ENCODE data around the gene DGKG. TPM values are rescaled to one million over a fixed set of nuclear protein-coding genes. Genes with fewer than 3 reads are reported as not detected.

The DGKG gene
- total RNA-seq, 6 experiments from 2014 or later, result 1.5 to 3.6 (median 2.0) TPM

DNA sequence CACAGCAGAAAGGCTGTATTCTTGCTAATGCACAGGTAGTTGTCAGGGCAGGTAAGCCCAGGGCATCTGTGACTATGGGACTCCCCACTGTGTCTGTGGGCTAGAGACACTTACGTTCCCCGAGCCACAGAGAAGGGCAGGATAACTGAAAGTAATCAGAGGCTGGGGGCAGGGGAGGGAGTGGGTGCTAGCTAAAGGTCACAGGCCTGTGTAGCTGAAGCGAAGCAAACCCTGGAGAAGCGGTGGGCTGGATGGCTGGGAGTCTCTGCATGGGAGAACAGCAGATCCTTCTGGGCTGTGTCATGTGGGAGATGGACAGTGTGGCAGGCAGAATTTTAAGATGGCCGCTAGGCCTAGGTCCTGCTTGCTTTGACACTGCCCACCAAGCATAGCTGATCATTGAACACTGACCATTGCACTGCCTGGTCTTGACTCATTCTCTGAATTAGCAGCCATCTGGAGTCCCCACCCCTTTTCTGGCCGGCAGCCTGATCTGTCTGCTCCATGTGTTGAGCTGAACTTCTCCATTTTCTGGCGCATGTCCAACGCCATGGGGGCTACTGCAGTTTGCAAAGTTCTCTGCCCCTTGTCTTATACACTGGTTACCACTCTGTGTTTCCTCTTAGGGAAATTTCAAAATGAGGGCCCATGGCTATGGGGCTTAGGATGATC, 110.0 kb downstream of the DGKG start:
- WGBS (ENCODE audit: insufficient coverage, low coverage, low lambda C conversion rate, missing lambda C conversion rate), result 27% methylated on average over 2 of the region's 8 CpGs
- Histone ChIP-seq H3K4me3 (no peak overlapping the region), H3K9me3 (no peaks in the 10 kb centered on the region), H3K36me3 (no peaks in the 10 kb centered on the region), H3K27ac (no peak overlapping the region), H3K27me3 (no peaks in the 10 kb centered on the region), H3K4me1 (no peaks in the 10 kb centered on the region)
- intact Hi-C loops (cut with DNase I), result loop anchor here in 1 of 2 donors (5.0 to 10.0 kb wide), 2 partner anchors 270 to 283 kb away; no protein-coding TSS in a partner anchor
- TF ChIP-seq POLR2A (IDR thresholded peaks at IDR 0.05), result no peak
- TF ChIP-seq, protein P1, sequence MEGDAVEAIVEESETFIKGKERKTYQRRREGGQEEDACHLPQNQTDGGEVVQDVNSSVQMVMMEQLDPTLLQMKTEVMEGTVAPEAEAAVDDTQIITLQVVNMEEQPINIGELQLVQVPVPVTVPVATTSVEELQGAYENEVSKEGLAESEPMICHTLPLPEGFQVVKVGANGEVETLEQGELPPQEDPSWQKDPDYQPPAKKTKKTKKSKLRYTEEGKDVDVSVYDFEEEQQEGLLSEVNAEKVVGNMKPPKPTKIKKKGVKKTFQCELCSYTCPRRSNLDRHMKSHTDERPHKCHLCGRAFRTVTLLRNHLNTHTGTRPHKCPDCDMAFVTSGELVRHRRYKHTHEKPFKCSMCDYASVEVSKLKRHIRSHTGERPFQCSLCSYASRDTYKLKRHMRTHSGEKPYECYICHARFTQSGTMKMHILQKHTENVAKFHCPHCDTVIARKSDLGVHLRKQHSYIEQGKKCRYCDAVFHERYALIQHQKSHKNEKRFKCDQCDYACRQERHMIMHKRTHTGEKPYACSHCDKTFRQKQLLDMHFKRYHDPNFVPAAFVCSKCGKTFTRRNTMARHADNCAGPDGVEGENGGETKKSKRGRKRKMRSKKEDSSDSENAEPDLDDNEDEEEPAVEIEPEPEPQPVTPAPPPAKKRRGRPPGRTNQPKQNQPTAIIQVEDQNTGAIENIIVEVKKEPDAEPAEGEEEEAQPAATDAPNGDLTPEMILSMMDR (IDR thresholded peaks at IDR 0.05), result no peak
- ATAC-seq (peak in 1 of 4 donors; percentile 20), DNase-seq (peak in 1 of 3 donors; percentile 28)

DNA sequence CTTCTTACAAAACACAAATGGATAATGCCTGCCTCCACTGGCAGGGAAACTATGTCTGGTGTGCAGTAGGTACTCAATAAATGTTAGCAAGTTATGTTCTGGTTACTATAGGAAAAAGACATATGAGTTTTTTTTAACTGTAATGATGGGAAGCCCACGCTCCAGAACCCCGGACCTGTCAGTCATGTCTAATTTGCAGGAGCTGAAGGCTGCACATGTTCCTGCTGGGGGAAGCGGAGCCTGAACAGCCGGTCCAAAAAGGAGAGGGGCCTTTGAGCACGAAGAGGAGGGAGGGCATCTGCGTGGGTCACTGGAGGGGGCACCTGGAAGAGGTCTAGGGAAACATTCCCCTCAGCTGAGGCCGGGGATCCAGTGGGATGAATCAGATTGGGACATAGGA, 113.2 kb downstream of the DGKG start:
- TF ChIP-seq, protein P1 (IDR thresholded peaks at IDR 0.05), result no peak
- DNase-seq, result no peak

DNA sequence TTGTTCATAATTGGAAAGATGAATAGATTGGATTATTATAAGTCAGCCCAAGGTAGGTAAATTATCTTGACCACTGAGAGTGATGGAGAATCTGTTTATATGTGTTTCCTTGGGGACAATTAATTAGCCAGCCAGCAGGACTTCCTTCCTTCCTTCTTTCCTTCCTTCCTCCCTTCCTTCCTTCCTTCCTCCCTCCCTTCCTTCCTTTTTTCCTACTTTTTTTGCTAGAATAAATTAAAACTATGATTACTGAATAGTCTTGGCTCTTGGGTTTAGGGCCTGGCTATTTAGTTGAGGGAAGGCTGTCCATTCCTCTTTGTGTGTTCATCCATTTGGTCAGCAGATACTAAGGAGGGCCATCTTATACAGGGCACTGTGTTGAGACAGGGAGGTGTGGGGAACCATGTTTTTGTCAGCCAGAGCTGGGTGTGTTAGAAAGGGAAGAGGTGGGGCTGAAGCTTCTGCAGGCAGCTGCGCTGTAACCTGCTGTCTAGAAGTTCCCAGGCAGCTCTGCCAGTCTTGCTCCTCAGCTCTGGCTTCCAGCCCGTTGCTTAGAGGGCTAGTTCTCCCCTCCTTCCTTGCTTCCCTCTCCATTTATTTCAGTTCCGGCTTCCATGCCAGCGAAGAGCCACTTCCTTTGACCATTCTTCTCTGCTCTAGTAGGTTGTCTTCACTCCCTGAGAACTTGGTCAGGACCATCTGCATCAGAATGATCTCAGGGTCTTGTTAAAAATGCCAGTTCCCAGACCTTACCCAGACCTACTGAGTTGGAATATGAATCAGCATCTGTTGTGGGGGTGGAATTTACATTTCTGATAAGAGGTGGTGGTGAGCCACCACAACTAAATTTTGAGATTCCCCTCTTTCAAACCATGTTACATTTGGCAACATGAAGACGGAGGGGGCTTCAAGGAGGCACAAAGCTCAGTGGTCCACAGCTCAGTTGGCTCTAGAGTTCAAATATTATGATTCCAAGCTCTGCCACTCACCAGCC, 113.9 kb downstream of the DGKG start:
- ATAC-seq, result peak; percentile 34 to 67 (median 52)
- Histone ChIP-seq H3K9me3 (no peaks in the 10 kb centered on the region), H3K27me3 (no peaks in the 10 kb centered on the region), H3K27ac (no peak overlapping the region), H3K36me3 (no peaks in the 10 kb centered on the region), H3K4me1 (no peaks in the 10 kb centered on the region), H3K4me3 (no peak overlapping the region)
- WGBS (ENCODE audit: insufficient coverage, low coverage, low lambda C conversion rate, missing lambda C conversion rate), result 51% methylated on average over 4 of the region's 5 CpGs
- TF ChIP-seq, protein P1 (IDR thresholded peaks at IDR 0.05), result no peak
- TF ChIP-seq POLR2A (IDR thresholded peaks at IDR 0.05), result no peak
- no peak for DNase-seq
- intact Hi-C loops (cut with DNase I), result no loop called here

More for the DNA sequence above, 113.2 kb downstream of the DGKG start:
- WGBS (ENCODE audit: insufficient coverage, low coverage, low lambda C conversion rate, missing lambda C conversion rate), result 62% methylated on average over 7 of the region's 7 CpGs
- intact Hi-C loops (cut with DNase I), result no loop called here
- H3K4me1 ChIP-seq, result no peaks in the 10 kb centered on the region
- no peaks in the 10 kb centered on the region for H3K36me3 ChIP-seq
- no peaks in the 10 kb centered on the region for H3K27me3 ChIP-seq
- no peaks in the 10 kb centered on the region for H3K9me3 ChIP-seq
- no peak overlapping the region for H3K27ac ChIP-seq
- ATAC-seq, result no peak
- H3K4me3 ChIP-seq, result no peak overlapping the region

DNA sequence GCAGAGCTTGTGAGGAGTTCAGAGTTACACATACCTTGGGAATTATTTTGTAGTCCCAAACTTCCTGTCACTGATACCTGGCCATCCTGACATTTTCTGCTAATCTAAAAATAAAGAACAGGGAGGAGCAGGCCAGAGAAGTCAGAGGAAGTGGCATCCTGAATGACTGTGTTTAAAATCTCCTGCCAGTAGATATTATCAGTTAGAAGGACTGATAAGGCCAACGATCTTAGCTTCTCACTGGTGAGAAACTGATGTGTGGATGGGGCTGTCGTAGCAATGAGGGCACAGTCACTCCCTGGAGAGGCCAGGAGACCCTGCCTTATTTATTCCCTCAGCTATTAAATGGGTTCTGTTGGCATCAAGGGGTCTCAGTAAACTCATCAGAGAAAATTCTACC, 115.1 kb downstream of the DGKG start:
- 17% methylated on average over 1 of the region's 2 CpGs for WGBS (ENCODE audit: insufficient coverage, low coverage, low lambda C conversion rate, missing lambda C conversion rate)
- DNase-seq (no peak), ATAC-seq (no peak)
- Histone ChIP-seq H3K27ac (no peak overlapping the region), H3K9me3 (no peaks in the 10 kb centered on the region), H3K36me3 (no peaks in the 10 kb centered on the region), H3K27me3 (no peaks in the 10 kb centered on the region), H3K4me1 (peaks cover 0 to 5% (median 1%) of the 10 kb centered on the region in 4 donors), H3K4me3 (no peak overlapping the region)
- TF ChIP-seq POLR2A (IDR thresholded peaks at IDR 0.05), result no peak
- TF ChIP-seq, protein P1 (IDR thresholded peaks at IDR 0.05), result no peak
- intact Hi-C loops (cut with DNase I), result no loop called here

All from right lobe of liver (tissue), 6 donors.